ENCODE results near the gene TPRG1. TPM values are rescaled to one million over a fixed set of nuclear protein-coding genes. Genes with fewer than 3 reads are reported as not detected.

Gene TPRG1
- total RNA-seq, 1 experiment from 2014 or later: 0.04 TPM

DNA sequence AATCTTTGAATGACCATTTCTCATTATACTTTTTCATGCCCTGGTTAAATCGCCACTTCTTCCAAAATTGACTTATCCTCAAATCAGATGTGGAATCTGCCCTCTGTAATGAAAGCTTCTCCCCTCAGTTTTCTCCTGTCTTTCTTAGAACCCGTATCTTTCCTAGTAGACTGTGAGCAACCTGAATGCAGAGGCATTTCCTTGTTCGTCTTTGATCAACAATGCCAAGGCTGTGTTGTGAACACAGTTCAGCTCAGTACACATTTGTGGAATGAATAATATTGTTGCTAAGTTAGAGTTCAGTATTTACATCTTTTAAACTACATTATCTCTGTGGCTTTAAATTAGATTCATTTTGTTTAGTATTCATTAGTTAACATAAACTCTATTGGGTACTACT is 123.3 kb downstream of the TPRG1 start:
- Histone ChIP-seq H3K36me3 (no peaks in the 10 kb centered on the region), H3K4me3 (no peak overlapping the region), H3K9me3 (replicated peaks) (no peaks in the 10 kb centered on the region), H3K27me3 (no peaks in the 10 kb centered on the region), H3K27ac (no peak overlapping the region), H3K4me1 (peaks cover 6% of the 10 kb centered on the region)
- no peak for DNase-seq

GRCh38 chr3:189297932-189298331 is 126.2 kb downstream of the TPRG1 start:
- Histone ChIP-seq H3K27ac (no peak overlapping the region), H3K9me3 (replicated peaks) (no peaks in the 10 kb centered on the region), H3K4me1 (no peaks in the 10 kb centered on the region; the same call in 1 of the 2 replicates), H3K36me3 (no peaks in the 10 kb centered on the region), H3K27me3 (no peaks in the 10 kb centered on the region), H3K4me3 (no peak overlapping the region)
- DNase-seq: no peak

- Histone ChIP-seq H3K27me3 (no peaks in the 10 kb centered on the region), H3K9me3 (replicated peaks) (no peaks in the 10 kb centered on the region), H3K4me3 (no peak overlapping the region), H3K4me1 (no peaks in the 10 kb centered on the region), H3K27ac (no peak overlapping the region), H3K36me3 (no peaks in the 10 kb centered on the region)
- DNase-seq: no peak
Observed at GRCh38 chr3:189298469-189299375, 127.0 kb downstream of the TPRG1 start.

GRCh38 chr3:189300345-189300744 is 128.6 kb downstream of the TPRG1 start:
- DNase-seq: no peak
- Histone ChIP-seq H3K36me3 (no peaks in the 10 kb centered on the region), H3K9me3 (replicated peaks) (no peaks in the 10 kb centered on the region), H3K27me3 (no peaks in the 10 kb centered on the region), H3K27ac (no peak overlapping the region), H3K4me1 (peaks cover 12% of the 10 kb centered on the region; the same call in 1 of the 2 replicates), H3K4me3 (no peak overlapping the region)

- DNase-seq: no peak
Observed at GRCh38 chr3:189301479-189301878, 129.7 kb downstream of the TPRG1 start.

GRCh38 chr3:189303584-189303983 is 131.8 kb downstream of the TPRG1 start:
- Histone ChIP-seq H3K27ac (no peak overlapping the region), H3K27me3 (no peaks in the 10 kb centered on the region), H3K4me3 (no peak overlapping the region), H3K9me3 (replicated peaks) (no peaks in the 10 kb centered on the region), H3K4me1 (peaks cover 13% of the 10 kb centered on the region; the same call in 1 of the 2 replicates), H3K36me3 (no peaks in the 10 kb centered on the region)
- DNase-seq: no peak

More at GRCh38 chr3:189301479-189301878, 129.7 kb downstream of the TPRG1 start:
- H3K27ac ChIP-seq: no peak overlapping the region
- H3K4me1 ChIP-seq: peaks cover 12% of the 10 kb centered on the region; the same call in 1 of the 2 replicates
- no peaks in the 10 kb centered on the region for H3K36me3 ChIP-seq
- H3K4me3 ChIP-seq: no peak overlapping the region
- H3K27me3 ChIP-seq: no peaks in the 10 kb centered on the region
- no peaks in the 10 kb centered on the region for H3K9me3 ChIP-seq (replicated peaks)

GRCh38 chr3:189304465-189305351 is 132.9 kb downstream of the TPRG1 start:
- H3K36me3 ChIP-seq: no peaks in the 10 kb centered on the region
- no peak overlapping the region for H3K27ac ChIP-seq
- no peaks in the 10 kb centered on the region for H3K27me3 ChIP-seq
- H3K4me1 ChIP-seq: peaks cover 19% of the 10 kb centered on the region
- no peaks in the 10 kb centered on the region for H3K9me3 ChIP-seq (replicated peaks)
- no peak overlapping the region for H3K4me3 ChIP-seq
- peak; percentile 6 to 30 for DNase-seq

DNA sequence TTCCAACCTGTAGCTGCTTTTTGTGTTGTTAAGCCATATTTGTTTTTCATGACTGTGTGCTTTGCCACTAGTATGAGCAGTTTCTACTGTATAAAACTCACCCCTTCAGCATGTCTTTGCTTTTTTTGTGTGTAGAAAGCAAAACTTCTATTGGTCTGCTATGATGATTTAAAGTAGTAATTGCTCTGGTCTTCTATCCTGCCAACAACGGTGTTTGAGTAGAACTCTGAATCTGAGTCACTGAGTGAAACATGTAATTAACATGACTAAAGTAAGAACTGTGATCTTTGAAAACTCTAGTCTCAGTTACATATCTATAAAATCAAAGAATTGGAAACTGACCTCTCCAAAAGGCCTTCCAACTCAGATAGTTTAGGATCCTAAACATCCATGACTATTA is 133.6 kb downstream of the TPRG1 start:
- peaks cover 20% of the 10 kb centered on the region for H3K4me1 ChIP-seq
- no peak overlapping the region for H3K27ac ChIP-seq
- H3K9me3 ChIP-seq (replicated peaks): no peaks in the 10 kb centered on the region
- H3K36me3 ChIP-seq: no peaks in the 10 kb centered on the region
- DNase-seq: no peak
- no peaks in the 10 kb centered on the region for H3K27me3 ChIP-seq
- no peak overlapping the region for H3K4me3 ChIP-seq

DNA sequence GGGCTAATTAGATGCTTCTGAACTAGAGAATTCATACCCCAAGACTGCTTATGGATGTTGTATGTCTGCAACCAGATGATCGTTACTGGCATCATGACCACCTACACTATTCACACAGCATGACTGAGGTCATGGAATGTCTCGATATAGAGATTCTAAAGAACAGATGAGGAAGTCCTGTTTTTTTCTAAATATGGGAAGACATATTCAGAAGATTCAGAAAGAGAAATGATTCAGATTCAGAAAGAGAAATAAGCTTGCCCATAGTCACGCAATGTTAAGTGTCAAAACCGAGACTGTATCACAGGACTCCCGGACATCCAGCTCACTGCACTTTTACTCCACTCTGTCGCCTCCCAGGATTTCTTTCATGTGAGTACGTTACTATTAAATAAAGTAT is 136.2 kb downstream of the TPRG1 start:
- Histone ChIP-seq H3K27ac (no peak overlapping the region), H3K36me3 (no peaks in the 10 kb centered on the region), H3K9me3 (replicated peaks) (no peaks in the 10 kb centered on the region), H3K4me1 (peaks cover 20% of the 10 kb centered on the region), H3K27me3 (no peaks in the 10 kb centered on the region), H3K4me3 (no peak overlapping the region)
- DNase-seq: no peak

DNA sequence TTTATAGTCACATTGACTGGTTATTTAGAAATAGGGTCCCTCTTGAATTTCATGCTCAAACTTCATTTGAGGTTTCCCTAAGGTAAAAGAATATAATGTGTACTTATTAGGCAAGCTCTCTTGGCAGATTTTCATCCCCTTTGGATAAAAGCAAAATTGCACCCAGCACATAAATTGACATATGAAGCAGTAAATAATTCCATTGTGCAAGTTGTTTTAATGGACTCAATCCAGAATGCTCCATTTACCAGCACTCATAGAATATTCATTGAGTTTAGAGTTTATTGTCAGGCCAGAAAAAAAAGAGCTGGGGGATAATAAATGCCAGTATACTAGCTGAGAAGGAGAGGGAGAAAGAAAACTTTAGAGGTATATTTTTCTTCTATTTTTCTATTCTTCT is 136.8 kb downstream of the TPRG1 start:
- no peaks in the 10 kb centered on the region for H3K9me3 ChIP-seq (replicated peaks)
- no peaks in the 10 kb centered on the region for H3K36me3 ChIP-seq
- peaks cover 20% of the 10 kb centered on the region for H3K4me1 ChIP-seq
- H3K27me3 ChIP-seq: no peaks in the 10 kb centered on the region
- H3K4me3 ChIP-seq: no peak overlapping the region
- H3K27ac ChIP-seq: no peak overlapping the region
- no peak for DNase-seq

GRCh38 chr3:189309400-189309975 is 137.7 kb downstream of the TPRG1 start:
- Histone ChIP-seq H3K4me3 (no peak overlapping the region), H3K27me3 (no peaks in the 10 kb centered on the region), H3K36me3 (no peaks in the 10 kb centered on the region), H3K27ac (no peak overlapping the region), H3K9me3 (replicated peaks) (no peaks in the 10 kb centered on the region), H3K4me1 (peaks cover 17% of the 10 kb centered on the region)
- DNase-seq: peak in 1 of 2 experiments; percentile 9

- no peak for DNase-seq
- Histone ChIP-seq H3K36me3 (no peaks in the 10 kb centered on the region), H3K4me3 (no peak overlapping the region), H3K27ac (no peak overlapping the region), H3K4me1 (peaks cover 9% of the 10 kb centered on the region), H3K27me3 (no peaks in the 10 kb centered on the region), H3K9me3 (replicated peaks) (no peaks in the 10 kb centered on the region)
Observed at GRCh38 chr3:189311521-189311920, 139.8 kb downstream of the TPRG1 start.

DNA sequence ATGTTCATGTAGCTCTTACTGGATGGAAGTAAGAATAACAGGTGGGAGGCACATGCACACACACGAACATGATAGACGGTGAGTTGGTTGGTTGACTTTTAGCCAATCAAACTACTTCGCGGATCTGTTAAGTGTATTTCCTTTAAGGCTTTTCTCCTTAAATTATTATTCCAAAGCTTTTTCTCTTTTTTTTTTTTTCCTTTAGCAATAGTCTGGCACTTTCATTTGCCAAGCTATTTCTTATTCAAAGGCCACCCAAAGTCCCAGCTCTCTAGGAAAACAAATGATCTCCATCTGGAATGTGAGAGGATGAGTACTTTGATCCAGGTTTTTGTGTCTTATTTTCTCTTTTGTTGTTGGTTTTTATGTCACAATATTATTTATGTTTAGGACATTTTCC is 141.1 kb downstream of the TPRG1 start:
- H3K4me1 ChIP-seq: peaks cover 9% of the 10 kb centered on the region
- no peaks in the 10 kb centered on the region for H3K9me3 ChIP-seq (replicated peaks)

GRCh38 chr3:189316296-189317019 is 144.7 kb downstream of the TPRG1 start:
- Histone ChIP-seq H3K4me1 (no peaks in the 10 kb centered on the region), H3K27me3 (no peaks in the 10 kb centered on the region), H3K9me3 (replicated peaks) (no peaks in the 10 kb centered on the region), H3K4me3 (no peak overlapping the region), H3K36me3 (no peaks in the 10 kb centered on the region), H3K27ac (no peak overlapping the region)
- peak; percentile 6 to 31 for DNase-seq

More for the DNA sequence above, 141.1 kb downstream of the TPRG1 start:
- no peaks in the 10 kb centered on the region for H3K36me3 ChIP-seq
- no peak overlapping the region for H3K4me3 ChIP-seq
- no peaks in the 10 kb centered on the region for H3K27me3 ChIP-seq
- no peak for DNase-seq
- H3K27ac ChIP-seq: no peak overlapping the region
